Measurements from ENCODE around the gene GADD45GIP1.

GADD45GIP1 gene

GRCh38 chr19:12913851-12914690, 43.0 kb downstream of the GADD45GIP1 start:
- DNase-seq (ENCODE audit: low read depth in 2 of 2, low spot score in 1 of 2), result no peak

GRCh38 chr19:12913011-12913561, 43.9 kb downstream of the GADD45GIP1 start:
- no peak for DNase-seq (ENCODE audit: low read depth in 2 of 2, low spot score in 1 of 2)

- no peak for DNase-seq (ENCODE audit: low read depth in 2 of 2, low spot score in 1 of 2)
Observed at GRCh38 chr19:12912571-12912970, 44.5 kb downstream of the GADD45GIP1 start.

- no peak for DNase-seq (ENCODE audit: low read depth in 2 of 2, low spot score in 1 of 2)
Observed at GRCh38 chr19:12907166-12907565, 49.9 kb downstream of the GADD45GIP1 start.

Measured in stimulated activated CD8-positive, alpha-beta memory T cell treated with anti-CD3 and anti-CD28 coated beads, Interleukin-4, amount 100 ng/mL, for 4 hours (primary cell).